ENCODE data around the gene ZDHHC14.

Gene ZDHHC14

GRCh38 chr6:157622427-157622826 is 241.4 kb downstream of the ZDHHC14 start:
- DNase-seq (ENCODE audit: low spot score): no peak
- Histone ChIP-seq H3K4me3 (ENCODE audit: low read length in 2 of 2) (no peak overlapping the region), H3K4me2 (ENCODE audit: insufficient read depth, low read length, poor library complexity, severe bottlenecking) (no peak overlapping the region), H3K14ac (ENCODE audit: low read length) (no peak overlapping the region), H3K9me3 (replicated peaks in 1 of 2; ENCODE audit: control insufficient read depth in 2 of 2, insufficient read depth in 1 of 2, low read depth in 1 of 2, low read length in 2 of 2) (peaks cover 0 to 10% of the 10 kb centered on the region in 2 donors), H3K27ac (replicated peaks; ENCODE audit: low read length) (no peak overlapping the region), H2BK12ac (ENCODE audit: low read length) (no peak overlapping the region), H2AFZ (ENCODE audit: low read length) (no peak overlapping the region), H2AK5ac (ENCODE audit: low read depth, low read length) (no peak overlapping the region), H3K79me1 (ENCODE audit: low read depth, low read length) (no peaks in the 10 kb centered on the region), H2BK120ac (ENCODE audit: low read depth, low read length) (no peak overlapping the region), H3K18ac (ENCODE audit: low read length) (no peak overlapping the region), H4K91ac (ENCODE audit: low read depth, low read length, poor library complexity) (no peak overlapping the region), H3K9ac (ENCODE audit: low read depth, low read length, poor library complexity) (no peak overlapping the region), H2BK5ac (ENCODE audit: low read length) (no peak overlapping the region), H3K23ac (ENCODE audit: low read depth, low read length, poor library complexity) (no peak overlapping the region), H3K36me3 (replicated peaks in 1 of 2; ENCODE audit: control insufficient read depth in 2 of 2, insufficient read depth in 2 of 2, low read length in 2 of 2) (no peaks in the 10 kb centered on the region), H3K27me3 (ENCODE audit: control insufficient read depth in 3 of 3, insufficient read depth in 3 of 3, low read depth in 1 of 3, low read length in 3 of 3) (no peaks in the 10 kb centered on the region), H2BK15ac (ENCODE audit: low read length) (no peak overlapping the region), H3K4me1 (ENCODE audit: control insufficient read depth in 2 of 2, insufficient read depth in 1 of 2, low read depth in 1 of 2, low read length in 2 of 2) (peaks cover 12 to 22% of the 10 kb centered on the region in 2 donors), H4K8ac (ENCODE audit: low read depth, low read length) (no peak overlapping the region), H3K4ac (ENCODE audit: low read length) (no peak overlapping the region)
- WGBS, 2 donors (ENCODE audit: extremely low coverage in 2 of 2, insufficient read length in 2 of 2, insufficient replicate concordance in 1 of 2): no CpG with 5 or more reads among the region's 3 CpGs

- no peak overlapping the region for H2BK12ac ChIP-seq (ENCODE audit: low read length)
- no peak overlapping the region for H3K4me3 ChIP-seq (ENCODE audit: low read length in 2 of 2)
- no peak overlapping the region for H4K8ac ChIP-seq (ENCODE audit: low read depth, low read length)
- peaks cover 22 to 27% of the 10 kb centered on the region in 2 donors for H3K4me1 ChIP-seq (ENCODE audit: control insufficient read depth in 2 of 2, insufficient read depth in 1 of 2, low read depth in 1 of 2, low read length in 2 of 2)
- no peak overlapping the region for H4K91ac ChIP-seq (ENCODE audit: low read depth, low read length, poor library complexity)
- H3K18ac ChIP-seq (ENCODE audit: low read length): no peak overlapping the region
- H2BK15ac ChIP-seq (ENCODE audit: low read length): no peak overlapping the region
- no peak overlapping the region for H2AFZ ChIP-seq (ENCODE audit: low read length)
- WGBS, 2 donors (ENCODE audit: extremely low coverage in 2 of 2, insufficient read length in 2 of 2, insufficient replicate concordance in 1 of 2): no CpG with 5 or more reads among the region's 7 CpGs
- H3K27me3 ChIP-seq (ENCODE audit: control insufficient read depth in 3 of 3, insufficient read depth in 3 of 3, low read depth in 1 of 3, low read length in 3 of 3): no peaks in the 10 kb centered on the region
- H2AK5ac ChIP-seq (ENCODE audit: low read depth, low read length): no peak overlapping the region
- no peaks in the 10 kb centered on the region for H3K36me3 ChIP-seq (replicated peaks in 1 of 2; ENCODE audit: control insufficient read depth in 2 of 2, insufficient read depth in 2 of 2, low read length in 2 of 2)
- DNase-seq (ENCODE audit: low spot score): no peak
- no peaks in the 10 kb centered on the region for H3K79me1 ChIP-seq (ENCODE audit: low read depth, low read length)
- no peak overlapping the region for H3K4ac ChIP-seq (ENCODE audit: low read length)
- no peak overlapping the region for H3K23ac ChIP-seq (ENCODE audit: low read depth, low read length, poor library complexity)
- H3K27ac ChIP-seq (replicated peaks; ENCODE audit: low read length): no peak overlapping the region
- no peak overlapping the region for H3K14ac ChIP-seq (ENCODE audit: low read length)
- H3K4me2 ChIP-seq (ENCODE audit: insufficient read depth, low read length, poor library complexity, severe bottlenecking): no peak overlapping the region
- no peak overlapping the region for H3K9ac ChIP-seq (ENCODE audit: low read depth, low read length, poor library complexity)
- H3K9me3 ChIP-seq (replicated peaks in 1 of 2; ENCODE audit: control insufficient read depth in 2 of 2, insufficient read depth in 1 of 2, low read depth in 1 of 2, low read length in 2 of 2): peaks cover 0 to under 1% of the 10 kb centered on the region in 2 donors
- H2BK120ac ChIP-seq (ENCODE audit: low read depth, low read length): no peak overlapping the region
- no peak overlapping the region for H2BK5ac ChIP-seq (ENCODE audit: low read length)
Measured at GRCh38 chr6:157625111-157625510, 244.1 kb downstream of the ZDHHC14 start.

- Histone ChIP-seq H2AK5ac (ENCODE audit: low read depth, low read length) (no peak overlapping the region), H3K79me1 (ENCODE audit: low read depth, low read length) (no peaks in the 10 kb centered on the region), H3K9ac (ENCODE audit: low read depth, low read length, poor library complexity) (no peak overlapping the region), H3K14ac (ENCODE audit: low read length) (no peak overlapping the region), H4K8ac (ENCODE audit: low read depth, low read length) (no peak overlapping the region), H3K36me3 (replicated peaks in 1 of 2; ENCODE audit: control insufficient read depth in 2 of 2, insufficient read depth in 2 of 2, low read length in 2 of 2) (peaks cover 0 to 3% of the 10 kb centered on the region in 2 donors), H3K23ac (ENCODE audit: low read depth, low read length, poor library complexity) (no peak overlapping the region), H3K4me3 (ENCODE audit: low read length in 2 of 2) (no peak overlapping the region), H3K27me3 (ENCODE audit: control insufficient read depth in 3 of 3, insufficient read depth in 3 of 3, low read depth in 1 of 3, low read length in 3 of 3) (no peaks in the 10 kb centered on the region), H2BK5ac (ENCODE audit: low read length) (no peak overlapping the region), H3K18ac (ENCODE audit: low read length) (no peak overlapping the region), H3K9me3 (replicated peaks in 1 of 2; ENCODE audit: control insufficient read depth in 2 of 2, insufficient read depth in 1 of 2, low read depth in 1 of 2, low read length in 2 of 2) (peaks cover 0 to 4% of the 10 kb centered on the region in 2 donors), H2BK12ac (ENCODE audit: low read length) (no peak overlapping the region), H4K91ac (ENCODE audit: low read depth, low read length, poor library complexity) (no peak overlapping the region), H3K4me1 (ENCODE audit: control insufficient read depth in 2 of 2, insufficient read depth in 1 of 2, low read depth in 1 of 2, low read length in 2 of 2) (peaks cover 22 to 29% of the 10 kb centered on the region in 2 donors), H2BK120ac (ENCODE audit: low read depth, low read length) (no peak overlapping the region), H3K27ac (replicated peaks; ENCODE audit: low read length) (no peak overlapping the region), H2BK15ac (ENCODE audit: low read length) (no peak overlapping the region), H3K4me2 (ENCODE audit: insufficient read depth, low read length, poor library complexity, severe bottlenecking) (no peak overlapping the region), H3K4ac (ENCODE audit: low read length) (no peak overlapping the region), H2AFZ (ENCODE audit: low read length) (no peak overlapping the region)
- WGBS, 2 donors (ENCODE audit: extremely low coverage in 2 of 2, insufficient read length in 2 of 2, insufficient replicate concordance in 1 of 2): no CpG with 5 or more reads among the region's 10 CpGs
- no peak for DNase-seq (ENCODE audit: low spot score)
Measured at GRCh38 chr6:157625764-157626163, 244.8 kb downstream of the ZDHHC14 start.

GRCh38 chr6:157627195-157627966 is 246.4 kb downstream of the ZDHHC14 start:
- no peak for DNase-seq (ENCODE audit: low spot score)
- no CpG with 5 or more reads among the region's 11 CpGs for WGBS, 2 donors (ENCODE audit: extremely low coverage in 2 of 2, insufficient read length in 2 of 2, insufficient replicate concordance in 1 of 2)
- peaks cover 22 to 37% of the 10 kb centered on the region in 2 donors for H3K4me1 ChIP-seq (ENCODE audit: control insufficient read depth in 2 of 2, insufficient read depth in 1 of 2, low read depth in 1 of 2, low read length in 2 of 2)

More at GRCh38 chr6:157627195-157627966, 246.4 kb downstream of the ZDHHC14 start:
- Histone ChIP-seq H3K18ac (ENCODE audit: low read length) (no peak overlapping the region), H3K14ac (ENCODE audit: low read length) (no peak overlapping the region), H4K91ac (ENCODE audit: low read depth, low read length, poor library complexity) (no peak overlapping the region), H2BK12ac (ENCODE audit: low read length) (no peak overlapping the region), H3K79me1 (ENCODE audit: low read depth, low read length) (no peaks in the 10 kb centered on the region), H3K4me3 (ENCODE audit: low read length in 2 of 2) (no peak overlapping the region), H2BK5ac (ENCODE audit: low read length) (no peak overlapping the region), H3K4ac (ENCODE audit: low read length) (no peak overlapping the region), H2BK120ac (ENCODE audit: low read depth, low read length) (no peak overlapping the region), H2AK5ac (ENCODE audit: low read depth, low read length) (no peak overlapping the region), H2BK15ac (ENCODE audit: low read length) (no peak overlapping the region), H3K27me3 (ENCODE audit: control insufficient read depth in 3 of 3, insufficient read depth in 3 of 3, low read depth in 1 of 3, low read length in 3 of 3) (no peaks in the 10 kb centered on the region), H3K4me2 (ENCODE audit: insufficient read depth, low read length, poor library complexity, severe bottlenecking) (no peak overlapping the region), H3K27ac (replicated peaks; ENCODE audit: low read length) (no peak overlapping the region), H3K9ac (ENCODE audit: low read depth, low read length, poor library complexity) (no peak overlapping the region), H4K8ac (ENCODE audit: low read depth, low read length) (no peak overlapping the region), H3K9me3 (replicated peaks in 1 of 2; ENCODE audit: control insufficient read depth in 2 of 2, insufficient read depth in 1 of 2, low read depth in 1 of 2, low read length in 2 of 2) (peaks cover 0 to 6% of the 10 kb centered on the region in 2 donors), H3K36me3 (replicated peaks in 1 of 2; ENCODE audit: control insufficient read depth in 2 of 2, insufficient read depth in 2 of 2, low read length in 2 of 2) (peaks cover 0 to 4% of the 10 kb centered on the region in 2 donors), H2AFZ (ENCODE audit: low read length) (no peak overlapping the region), H3K23ac (ENCODE audit: low read depth, low read length, poor library complexity) (no peak overlapping the region)
